ENCODE data around the gene SYCP2L.
"Not testable (repeated sequence)": the region's sequence is repeated elsewhere in the genome, so short reads cannot be mapped to it uniquely, and the experiment has no call there.

Gene SYCP2L

DNA sequence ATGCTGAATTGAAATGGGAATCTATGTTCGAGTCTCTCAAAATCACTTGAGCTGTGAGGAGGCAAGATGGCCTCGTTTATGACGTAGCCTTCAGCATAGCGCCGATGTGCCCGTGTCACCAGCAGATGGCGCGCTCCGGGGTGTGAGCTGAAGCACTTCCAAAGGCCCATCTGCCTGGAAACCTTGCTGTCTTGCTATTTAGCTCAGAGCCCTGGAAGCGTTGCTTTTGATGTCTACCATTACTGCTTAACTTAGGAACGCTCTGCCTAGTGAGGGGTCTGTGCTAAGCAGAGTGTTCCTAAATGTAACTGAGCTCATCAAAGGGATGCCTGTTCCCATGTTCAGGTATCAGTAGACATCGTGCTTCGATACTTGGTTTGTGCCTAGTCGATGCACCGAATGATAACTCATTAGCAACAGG, 67.7 kb downstream of the SYCP2L start:
- in situ Hi-C loops (cut with MboI; ENCODE audit: low sequenced_read_pairs), result no loop called here

DNA sequence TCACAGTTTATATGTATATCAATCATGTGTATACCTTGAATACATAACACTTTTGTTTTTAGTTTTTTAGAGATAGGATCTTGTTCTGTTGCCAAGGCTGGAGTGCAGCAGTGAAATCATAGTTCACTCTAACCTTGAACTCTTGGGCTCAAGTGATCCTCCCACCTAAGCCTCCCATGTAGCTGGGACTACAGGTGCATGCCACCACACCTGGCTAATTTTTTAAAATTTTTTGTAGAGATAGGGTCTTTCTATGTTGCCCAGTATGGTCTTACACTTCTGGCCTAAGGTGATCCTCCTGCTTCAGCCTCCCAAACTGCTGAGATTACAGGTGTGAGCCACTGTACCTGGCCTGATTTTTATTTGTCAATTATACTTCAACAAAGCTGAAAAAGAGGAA, 69.9 kb downstream of the SYCP2L start:
- in situ Hi-C loops (cut with MboI; ENCODE audit: low sequenced_read_pairs), result no loop called here

DNA sequence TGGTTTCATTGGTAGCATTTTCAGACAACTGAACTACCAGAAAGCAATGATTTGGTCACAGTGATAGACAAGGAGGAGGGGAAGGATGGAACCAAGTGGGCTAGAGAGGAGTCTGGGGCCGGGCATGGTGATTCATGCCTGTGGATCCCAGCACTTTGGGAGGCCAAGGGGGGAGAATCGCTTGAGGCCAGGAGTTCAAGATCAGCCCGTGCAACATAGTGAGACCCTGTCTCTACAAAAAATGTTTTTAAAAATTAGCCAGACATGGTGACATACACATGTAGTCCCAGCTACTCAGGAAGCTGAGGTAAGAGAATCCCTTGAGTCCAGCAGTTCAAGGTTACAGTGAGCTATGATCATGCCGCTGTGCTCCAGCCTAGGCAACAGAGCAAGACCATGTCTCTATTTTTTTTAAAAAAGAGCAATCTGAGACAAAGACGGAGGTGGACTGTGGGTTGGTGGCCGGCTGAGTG, 70.6 kb downstream of the SYCP2L start:
- in situ Hi-C loops (cut with MboI; ENCODE audit: low sequenced_read_pairs), result no loop called here

DNA sequence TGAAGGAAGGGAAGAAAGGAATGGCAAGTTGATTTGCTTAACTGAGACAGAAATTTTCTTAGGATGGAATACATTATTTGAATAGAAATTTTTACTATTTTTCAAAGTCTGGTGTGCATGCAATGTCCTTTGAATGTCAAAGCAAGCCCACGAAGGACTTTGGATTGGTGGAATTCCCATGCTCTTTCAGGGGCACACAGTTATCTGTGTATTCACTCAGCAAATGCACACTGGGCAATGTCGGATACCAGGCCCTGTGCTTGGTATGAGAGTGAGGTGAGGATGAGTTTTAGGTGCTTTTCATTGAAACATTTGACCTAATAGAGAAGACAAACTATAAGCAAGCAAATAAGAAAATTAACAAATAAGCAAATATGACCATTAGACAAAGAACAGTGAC, 73.3 kb downstream of the SYCP2L start:
- in situ Hi-C loops (cut with MboI; ENCODE audit: low sequenced_read_pairs), result no loop called here

DNA sequence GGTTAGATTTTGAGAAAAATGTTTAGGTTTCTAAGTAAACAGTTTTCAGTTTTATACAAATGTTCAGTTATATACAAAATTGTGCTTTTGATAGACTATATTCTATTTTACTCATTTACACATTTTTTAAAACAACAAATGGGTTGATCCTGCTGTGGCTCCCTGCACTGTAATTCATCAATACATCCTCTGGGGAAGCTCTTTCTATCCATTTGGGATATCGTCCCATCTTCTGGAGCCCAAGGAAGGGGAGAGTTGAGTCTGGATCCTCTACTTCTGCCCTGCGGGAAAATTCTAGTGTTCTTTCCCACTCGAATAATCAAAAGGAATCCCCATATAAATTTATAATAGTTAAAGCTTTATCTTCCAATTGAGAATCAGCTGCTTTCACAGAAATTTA, 75.0 kb downstream of the SYCP2L start:
- in situ Hi-C loops (cut with MboI; ENCODE audit: low sequenced_read_pairs), result no loop called here

DNA sequence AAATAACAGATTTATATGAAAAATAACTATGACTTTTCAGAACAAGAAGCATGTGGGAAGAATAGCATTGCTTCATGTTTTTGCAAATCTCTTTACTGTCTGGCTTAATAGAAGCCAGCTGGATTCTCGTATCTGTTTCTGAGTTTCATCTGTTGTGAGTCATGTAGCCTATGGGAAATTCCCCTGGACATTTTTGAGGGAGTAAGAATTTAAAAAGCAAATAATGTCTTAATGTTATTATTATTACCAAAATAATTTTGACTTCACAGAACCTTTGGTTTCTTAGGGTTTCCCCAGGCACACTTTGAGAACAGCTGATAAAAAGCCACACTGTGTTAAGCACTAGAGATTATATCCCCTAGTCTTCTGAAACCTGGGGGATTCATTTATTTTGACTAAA, 75.8 kb downstream of the SYCP2L start:
- in situ Hi-C loops (cut with MboI; ENCODE audit: low sequenced_read_pairs), result no loop called here

DNA sequence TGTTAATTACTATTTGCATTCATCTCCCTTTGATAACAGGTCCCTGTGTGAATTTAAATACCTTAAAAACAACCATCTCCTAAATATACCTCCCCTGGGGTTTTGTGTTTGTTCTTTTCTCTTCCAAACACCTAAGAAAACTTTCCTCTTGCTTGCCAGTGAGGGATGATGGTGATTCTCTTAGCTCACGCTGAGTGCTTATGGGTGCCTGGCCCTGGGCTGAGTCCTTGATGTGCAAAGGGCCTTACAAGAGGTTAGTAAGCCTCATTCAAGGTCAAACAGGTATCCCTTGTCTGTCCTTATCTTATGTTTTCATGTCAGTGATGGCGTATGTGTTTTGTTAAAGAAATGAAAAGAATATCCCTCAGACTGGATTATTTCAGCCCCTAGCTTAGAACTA, 76.3 kb downstream of the SYCP2L start:
- in situ Hi-C loops (cut with MboI; ENCODE audit: low sequenced_read_pairs), result no loop called here

DNA sequence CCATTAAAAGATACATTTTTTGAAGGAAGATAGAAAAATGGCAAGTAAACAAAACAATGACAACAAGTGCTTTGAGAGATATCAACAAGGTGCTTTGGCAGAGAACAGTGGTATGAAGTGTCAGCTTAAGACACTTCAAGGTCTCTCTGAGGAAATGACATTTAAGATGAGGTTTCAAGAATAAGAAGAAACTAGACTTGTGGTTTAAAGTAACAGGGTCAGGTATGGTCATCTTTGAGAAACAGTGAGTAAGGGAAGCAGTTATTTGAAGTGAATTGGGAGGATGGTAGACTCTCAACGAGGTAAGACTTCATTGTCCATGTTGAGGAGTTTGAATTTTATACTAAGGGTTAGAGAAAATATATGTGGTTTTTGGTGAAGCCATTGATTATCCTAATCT, 77.8 kb downstream of the SYCP2L start:
- in situ Hi-C loops (cut with MboI; ENCODE audit: low sequenced_read_pairs), result no loop called here

DNA sequence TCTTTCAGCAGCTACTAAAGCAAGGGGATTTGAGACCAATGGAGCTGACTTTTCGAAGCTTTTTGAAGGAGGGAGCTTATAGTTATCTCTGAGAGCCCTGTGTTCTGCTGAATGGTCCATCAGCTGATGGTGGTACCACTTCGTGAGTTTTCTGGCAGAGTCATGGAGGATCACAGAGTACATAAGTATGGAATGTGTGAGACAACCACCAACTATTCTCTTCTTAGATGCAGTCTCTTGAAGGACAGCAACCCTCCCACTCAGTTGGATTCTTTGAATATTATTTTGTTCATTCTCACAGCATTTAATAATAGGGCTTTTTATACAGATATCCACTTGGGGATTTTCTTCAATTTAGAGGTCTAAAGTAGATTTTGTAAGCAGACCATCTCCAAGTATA, 81.9 kb downstream of the SYCP2L start:
- in situ Hi-C loops (cut with MboI; ENCODE audit: low sequenced_read_pairs), result no loop called here

DNA sequence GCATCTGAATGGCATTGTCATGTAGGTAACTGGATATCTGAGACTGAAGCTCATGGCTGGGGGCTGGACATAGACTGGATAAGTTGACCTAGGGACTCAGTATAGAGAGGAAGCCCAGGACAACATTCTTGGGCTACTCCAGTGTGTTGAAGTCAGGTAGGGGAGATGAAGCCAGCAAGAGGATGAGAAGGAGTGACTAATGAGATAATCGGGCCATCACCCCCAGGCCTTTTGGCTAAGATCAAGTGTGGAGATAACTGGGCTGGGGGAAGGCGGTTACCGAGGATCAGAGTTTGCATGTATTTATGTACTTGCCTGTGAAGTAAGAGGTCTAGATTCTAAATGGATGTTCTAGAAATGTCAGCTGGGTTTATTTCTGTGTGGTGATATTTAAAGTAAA, 83.9 kb downstream of the SYCP2L start:
- in situ Hi-C loops (cut with MboI; ENCODE audit: low sequenced_read_pairs), result no loop called here

DNA sequence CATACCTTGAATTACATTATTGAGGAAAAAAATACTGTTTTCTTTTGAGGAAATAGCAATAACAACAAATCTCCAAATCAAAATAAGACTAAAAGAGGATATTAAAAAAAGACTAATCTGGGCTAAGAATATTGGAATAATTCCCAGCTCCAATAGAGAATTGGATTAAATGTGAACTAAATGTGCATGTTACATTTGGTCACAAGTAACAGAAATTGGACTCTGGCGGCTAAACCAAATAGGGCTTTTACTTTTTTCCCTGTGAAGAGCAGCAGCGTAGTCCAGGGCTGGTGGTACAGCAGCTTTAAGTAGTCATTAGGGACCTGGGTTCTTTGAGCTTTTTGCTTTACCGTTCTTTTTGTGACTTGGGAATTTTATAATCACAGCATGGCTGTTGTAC, 85.3 kb downstream of the SYCP2L start:
- in situ Hi-C loops (cut with MboI; ENCODE audit: low sequenced_read_pairs), result no loop called here

DNA sequence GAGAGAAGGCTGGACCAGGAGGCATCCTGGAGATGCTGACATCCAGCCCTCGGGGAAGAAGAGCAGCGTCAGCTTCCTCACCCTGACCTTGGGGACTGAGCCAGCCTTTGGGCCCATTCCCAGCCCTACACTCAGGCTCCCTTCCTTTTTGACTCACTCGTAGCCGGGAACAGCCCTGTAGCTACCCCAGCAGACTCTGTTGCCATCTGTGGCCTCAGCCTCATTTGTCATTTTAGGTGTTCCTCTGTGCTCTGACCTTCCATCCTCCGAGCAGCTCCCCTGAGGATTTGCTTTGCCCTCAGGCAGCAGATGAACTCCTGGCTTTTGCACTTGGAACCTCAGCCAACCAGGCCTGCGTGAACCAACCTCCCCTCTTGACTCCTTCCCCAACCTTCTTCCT, 89.7 kb downstream of the SYCP2L start:
- in situ Hi-C loops (cut with MboI; ENCODE audit: low sequenced_read_pairs), result no loop called here

DNA sequence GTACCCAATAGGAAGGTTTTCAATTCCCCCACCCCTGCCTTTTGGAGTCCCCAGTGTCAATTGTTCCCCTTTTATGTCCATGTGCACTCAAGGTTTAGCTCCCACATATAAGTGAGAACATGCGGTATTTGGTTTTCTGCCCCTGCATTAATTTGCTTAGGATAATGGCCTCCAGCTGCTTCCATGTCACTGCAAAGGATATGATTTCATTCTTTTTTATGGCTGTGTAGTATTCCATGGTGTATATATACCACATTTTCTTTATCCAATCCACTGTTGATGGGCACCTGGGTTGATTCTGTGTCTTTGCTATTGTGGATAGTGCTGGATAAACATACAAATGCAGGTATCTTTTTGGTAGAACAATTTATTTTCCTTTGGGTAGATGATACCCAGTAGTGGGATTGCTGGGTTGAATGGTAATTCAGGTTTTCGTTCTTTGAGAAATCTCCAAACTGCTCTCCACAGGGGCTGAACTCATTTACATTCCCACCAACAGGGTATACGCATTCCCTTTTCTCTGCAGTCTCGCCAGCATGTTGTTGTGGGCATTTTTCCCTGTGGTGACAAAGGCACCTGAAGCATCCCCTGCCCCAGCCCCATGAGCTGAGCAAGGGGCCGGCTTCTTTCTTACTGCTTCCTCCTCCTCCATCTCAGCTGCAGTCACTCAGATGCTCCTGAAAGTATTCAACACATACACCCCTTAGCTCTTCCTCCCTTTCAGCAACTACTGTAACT, 90.5 kb downstream of the SYCP2L start:
- in situ Hi-C loops (cut with MboI; ENCODE audit: low sequenced_read_pairs), result no loop called here

DNA sequence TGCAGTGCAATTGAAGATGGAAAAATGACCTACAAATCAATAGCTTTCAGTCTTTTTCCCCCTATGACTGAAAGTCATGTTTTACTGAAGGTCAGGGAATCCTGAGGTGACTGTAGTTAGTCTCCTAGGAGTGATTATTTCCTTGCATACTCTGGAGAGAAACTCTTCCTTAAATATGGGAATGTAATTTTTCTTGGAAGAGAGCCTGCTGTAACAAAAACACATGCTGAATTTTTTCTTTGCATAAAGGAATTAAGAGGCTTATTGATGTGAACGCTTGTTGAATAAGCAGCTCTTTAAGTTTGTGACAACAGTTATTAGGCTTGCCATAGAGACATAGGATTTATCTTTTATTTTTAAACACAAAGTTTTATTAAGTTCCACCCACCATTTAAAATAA, 92.8 kb downstream of the SYCP2L start:
- in situ Hi-C loops (cut with MboI; ENCODE audit: low sequenced_read_pairs), result no loop called here

DNA sequence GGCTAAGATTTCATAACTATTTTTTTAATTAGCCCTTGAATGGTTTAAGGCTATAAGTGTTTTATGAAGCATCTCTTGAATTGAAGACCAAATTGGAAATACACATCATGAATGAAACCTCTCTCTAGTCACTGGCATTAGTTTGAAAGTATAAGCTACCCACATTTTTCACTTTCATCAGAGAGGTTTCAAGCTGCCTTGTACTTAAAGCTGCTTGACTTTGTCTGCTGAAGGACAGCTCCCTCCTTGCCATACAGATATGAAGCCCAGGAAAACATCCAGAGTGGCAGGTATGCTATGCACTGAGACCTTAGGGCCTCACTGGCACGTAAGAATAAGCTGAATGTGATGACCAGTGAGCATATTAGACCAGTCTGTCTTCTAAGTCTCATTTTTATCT, 94.6 kb downstream of the SYCP2L start:
- in situ Hi-C loops (cut with MboI; ENCODE audit: low sequenced_read_pairs), result no loop called here

DNA sequence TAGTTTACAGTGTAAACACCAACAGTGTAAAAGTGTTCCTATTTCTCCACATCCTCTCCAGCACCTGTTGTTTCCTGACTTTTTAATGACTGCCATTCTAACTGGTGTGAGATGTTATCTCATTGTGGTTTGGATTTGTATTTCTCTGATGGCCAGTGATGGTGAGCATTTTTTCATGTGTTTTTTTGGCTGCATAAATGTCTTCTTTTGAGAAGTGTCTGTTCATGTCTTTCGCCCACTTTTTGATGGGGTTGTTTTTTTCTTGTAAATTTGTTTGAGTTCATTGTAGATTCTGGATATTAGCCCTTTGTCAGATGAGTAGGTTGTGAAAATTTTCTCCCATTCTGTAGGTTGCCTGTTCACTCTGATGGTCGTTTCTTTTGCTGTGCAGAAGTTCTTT, 98.1 kb downstream of the SYCP2L start:
- in situ Hi-C loops (cut with MboI; ENCODE audit: low sequenced_read_pairs), result not testable (repeated sequence)

DNA sequence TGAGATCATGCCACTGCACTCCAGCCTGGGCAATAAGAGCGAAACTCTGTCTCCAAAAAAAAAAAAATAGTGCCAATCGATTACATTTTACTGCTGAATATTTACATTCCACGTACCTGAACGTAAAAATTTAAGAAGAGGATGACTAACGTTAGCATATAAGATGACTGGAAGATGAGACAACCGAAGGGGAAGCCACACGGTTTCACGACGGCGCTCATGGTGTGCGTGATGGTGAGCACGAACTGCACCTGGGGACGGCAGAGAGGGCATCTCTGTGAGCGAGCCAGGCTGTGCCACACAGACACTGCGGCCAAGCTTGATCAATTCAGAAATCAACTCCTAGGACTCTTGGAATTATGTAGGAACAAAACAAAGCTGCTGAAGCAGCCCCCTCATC, 102.7 kb downstream of the SYCP2L start:
- in situ Hi-C loops (cut with MboI; ENCODE audit: low sequenced_read_pairs), result no loop called here

DNA sequence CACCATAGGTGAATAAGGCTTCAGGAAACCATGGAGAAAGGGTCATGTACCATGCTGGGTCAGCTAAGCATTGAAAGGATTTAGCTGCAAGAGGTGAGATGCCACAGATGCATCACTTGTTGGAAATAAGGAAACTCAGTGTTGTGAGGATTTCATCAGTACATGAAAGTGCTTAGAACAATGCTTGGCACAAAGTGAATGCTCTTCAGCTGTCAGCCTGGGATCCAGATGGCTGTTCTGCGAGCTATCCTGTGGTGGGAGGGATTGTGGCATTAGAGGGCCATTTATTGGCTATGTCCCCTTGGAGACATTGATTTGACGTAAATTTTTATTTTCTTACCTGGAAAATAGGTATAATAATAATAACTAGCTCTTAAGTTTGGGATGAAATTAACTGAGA, 104.3 kb downstream of the SYCP2L start:
- in situ Hi-C loops (cut with MboI; ENCODE audit: low sequenced_read_pairs), result no loop called here

DNA sequence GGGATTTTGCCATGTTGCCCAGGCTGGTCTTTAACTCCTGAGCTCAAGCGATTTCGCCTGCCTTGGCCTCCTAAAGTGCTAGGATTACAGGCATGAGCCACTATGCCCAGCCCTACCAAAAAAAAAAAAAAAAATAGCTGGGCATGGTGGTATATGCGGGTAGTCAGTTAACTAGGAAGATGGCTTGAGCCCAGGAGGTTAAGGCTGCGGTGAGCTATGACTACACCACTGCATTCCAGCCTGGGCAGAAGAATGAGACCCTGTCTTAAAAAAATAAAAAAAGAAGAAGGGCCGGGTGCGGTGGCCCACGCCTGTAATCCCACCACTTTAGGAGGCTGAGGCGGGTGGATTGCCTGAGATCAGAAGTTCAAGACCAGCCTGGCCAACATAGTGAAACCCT, 107.0 kb downstream of the SYCP2L start:
- in situ Hi-C loops (cut with MboI; ENCODE audit: low sequenced_read_pairs), result no loop called here

DNA sequence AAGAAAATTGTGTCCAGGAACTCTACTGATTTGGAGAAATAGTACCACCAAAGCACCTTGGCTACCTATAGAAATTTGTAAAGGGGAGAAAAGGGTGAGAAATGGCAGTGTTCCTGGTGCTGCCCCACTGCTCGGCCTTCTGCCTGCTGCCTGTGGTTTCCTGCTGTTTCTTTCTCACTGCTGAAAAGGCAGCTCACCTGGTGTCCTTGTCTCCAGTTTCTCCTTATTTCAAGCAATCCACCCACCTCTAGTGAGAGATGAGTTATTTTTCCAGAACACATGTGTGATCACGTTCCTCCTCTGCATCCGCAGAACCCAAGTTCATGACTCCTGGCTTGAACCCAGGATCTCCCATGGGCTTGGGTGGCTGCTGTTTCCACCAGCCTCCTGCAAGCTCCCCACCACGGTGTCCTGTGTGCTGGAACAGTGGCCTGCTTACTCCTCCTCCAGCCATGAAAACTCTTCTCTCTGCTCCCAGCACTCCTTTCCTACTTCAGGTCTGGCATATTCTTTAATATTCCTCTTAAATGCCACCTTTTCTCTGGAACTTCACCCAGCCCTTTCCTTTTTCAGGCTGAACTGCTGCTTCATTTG, 108.4 kb downstream of the SYCP2L start:
- in situ Hi-C loops (cut with MboI; ENCODE audit: low sequenced_read_pairs), result no loop called here

DNA sequence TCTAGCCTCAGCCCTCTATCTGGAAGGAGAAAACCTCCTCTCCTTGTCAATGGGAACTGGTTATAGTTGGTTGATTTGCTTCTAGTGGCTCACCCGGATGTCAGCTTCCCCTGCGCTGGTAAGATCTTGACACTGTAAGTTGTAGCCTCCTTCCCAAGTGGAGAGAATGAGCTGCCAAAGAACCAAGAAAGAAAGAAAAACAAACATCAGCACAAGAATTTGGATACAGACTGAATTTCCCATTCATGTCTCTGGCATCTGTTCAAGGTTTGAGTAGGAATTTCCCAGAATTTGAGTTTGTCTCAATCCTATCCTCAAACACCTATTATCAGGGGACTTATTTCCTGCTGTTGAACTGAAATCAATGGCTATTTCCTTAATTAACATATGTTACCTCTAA, 113.1 kb downstream of the SYCP2L start:
- in situ Hi-C loops (cut with MboI; ENCODE audit: low sequenced_read_pairs), result no loop called here

DNA sequence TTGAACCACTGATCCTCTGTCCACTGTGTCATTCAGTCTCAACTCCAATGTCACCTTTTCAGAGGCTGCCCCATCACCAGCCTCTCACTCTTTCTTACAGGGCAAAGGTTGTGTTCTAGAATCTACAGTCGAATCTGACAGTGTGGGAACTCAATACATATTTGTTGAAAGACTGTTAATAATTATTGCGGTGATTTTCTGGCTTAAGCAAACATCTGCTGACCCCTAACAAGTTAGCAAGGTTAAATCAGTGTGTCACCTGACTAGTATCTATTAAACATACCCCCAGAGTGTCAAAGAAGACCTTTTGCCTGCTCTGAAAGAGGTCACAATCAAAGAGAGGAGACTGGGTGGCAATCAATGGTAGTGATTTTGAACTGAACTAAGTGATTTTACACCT, 115.3 kb downstream of the SYCP2L start:
- in situ Hi-C loops (cut with MboI; ENCODE audit: low sequenced_read_pairs), result no loop called here

DNA sequence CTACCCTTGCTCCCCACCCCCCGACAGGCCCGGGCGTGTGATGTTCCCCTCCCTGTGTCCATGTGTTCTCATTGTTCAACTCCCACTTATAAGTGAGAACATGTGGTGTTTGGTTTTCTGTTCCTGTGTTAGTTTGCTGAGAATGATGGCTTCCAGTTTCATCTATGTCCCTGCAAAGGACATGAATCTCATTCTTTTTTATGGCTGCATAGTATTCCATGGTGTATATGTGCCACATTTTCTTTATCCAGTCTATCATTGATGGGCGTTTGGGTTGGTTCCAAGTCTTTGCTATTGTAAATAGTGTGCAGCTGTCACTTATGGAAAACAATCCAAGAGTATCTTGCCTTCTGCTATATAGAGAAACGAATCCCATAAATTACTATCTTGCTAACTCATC, 116.4 kb downstream of the SYCP2L start:
- in situ Hi-C loops (cut with MboI; ENCODE audit: low sequenced_read_pairs), result not testable (repeated sequence)
